ENCODE results near the gene TMEM38B. TPM values are rescaled to one million over a fixed set of nuclear protein-coding genes. Genes with fewer than 3 reads are reported as not detected.

Gene TMEM38B
- polyA plus RNA-seq, 1 donor from 2014 or later: 30.9 TPM

- Histone ChIP-seq H3K79me2 (replicated peaks; ENCODE audit: insufficient read depth, low read length) (no peaks in the 10 kb centered on the region), H3K9me3 (ENCODE audit: low read length) (no peaks in the 10 kb centered on the region), H3K27ac (ENCODE audit: low read length) (no peak overlapping the region), H3K9ac (ENCODE audit: low read length) (no peak overlapping the region), H3K27me3 (ENCODE audit: insufficient read depth, low read depth, low read length) (no peaks in the 10 kb centered on the region), H3K4me3 (ENCODE audit: low read length) (no peak overlapping the region), H2AFZ (ENCODE audit: low read depth, low read length) (no peak overlapping the region), H3K36me3 (ENCODE audit: insufficient read depth, low read length) (no peaks in the 10 kb centered on the region), H3F3A (ENCODE audit: insufficient read depth, low read length, poor library complexity, severe bottlenecking) (no peaks in the 10 kb centered on the region), H3K4me2 (ENCODE audit: low read length) (no peak overlapping the region), H3K9me2 (ENCODE audit: insufficient read depth, low read length) (no peaks in the 10 kb centered on the region), H4K20me1 (ENCODE audit: insufficient read depth) (no peaks in the 10 kb centered on the region)
- TF ChIP-seq EP300 (conservative IDR thresholded peaks at IDR 0.05; ENCODE audit: poor library complexity, severe bottlenecking) (no peak), POLR2AphosphoS5 (IDR thresholded peaks at IDR 0.05) (no peak), SMC3 (conservative IDR thresholded peaks at IDR 0.05; ENCODE audit: poor library complexity) (no peak), MXI1 (conservative IDR thresholded peaks at IDR 0.05; ENCODE audit: poor library complexity, severe bottlenecking) (no peak), CTCF (IDR thresholded peaks at IDR 0.05; ENCODE audit: poor library complexity, severe bottlenecking) (no peak), RAD21 (conservative IDR thresholded peaks at IDR 0.05) (no peak), EZH2 (IDR thresholded peaks at IDR 0.05; ENCODE audit: borderline replicate concordance, insufficient read depth, low read length, poor library complexity, severe bottlenecking) (no peak)
- TF ChIP-seq, protein P1, sequence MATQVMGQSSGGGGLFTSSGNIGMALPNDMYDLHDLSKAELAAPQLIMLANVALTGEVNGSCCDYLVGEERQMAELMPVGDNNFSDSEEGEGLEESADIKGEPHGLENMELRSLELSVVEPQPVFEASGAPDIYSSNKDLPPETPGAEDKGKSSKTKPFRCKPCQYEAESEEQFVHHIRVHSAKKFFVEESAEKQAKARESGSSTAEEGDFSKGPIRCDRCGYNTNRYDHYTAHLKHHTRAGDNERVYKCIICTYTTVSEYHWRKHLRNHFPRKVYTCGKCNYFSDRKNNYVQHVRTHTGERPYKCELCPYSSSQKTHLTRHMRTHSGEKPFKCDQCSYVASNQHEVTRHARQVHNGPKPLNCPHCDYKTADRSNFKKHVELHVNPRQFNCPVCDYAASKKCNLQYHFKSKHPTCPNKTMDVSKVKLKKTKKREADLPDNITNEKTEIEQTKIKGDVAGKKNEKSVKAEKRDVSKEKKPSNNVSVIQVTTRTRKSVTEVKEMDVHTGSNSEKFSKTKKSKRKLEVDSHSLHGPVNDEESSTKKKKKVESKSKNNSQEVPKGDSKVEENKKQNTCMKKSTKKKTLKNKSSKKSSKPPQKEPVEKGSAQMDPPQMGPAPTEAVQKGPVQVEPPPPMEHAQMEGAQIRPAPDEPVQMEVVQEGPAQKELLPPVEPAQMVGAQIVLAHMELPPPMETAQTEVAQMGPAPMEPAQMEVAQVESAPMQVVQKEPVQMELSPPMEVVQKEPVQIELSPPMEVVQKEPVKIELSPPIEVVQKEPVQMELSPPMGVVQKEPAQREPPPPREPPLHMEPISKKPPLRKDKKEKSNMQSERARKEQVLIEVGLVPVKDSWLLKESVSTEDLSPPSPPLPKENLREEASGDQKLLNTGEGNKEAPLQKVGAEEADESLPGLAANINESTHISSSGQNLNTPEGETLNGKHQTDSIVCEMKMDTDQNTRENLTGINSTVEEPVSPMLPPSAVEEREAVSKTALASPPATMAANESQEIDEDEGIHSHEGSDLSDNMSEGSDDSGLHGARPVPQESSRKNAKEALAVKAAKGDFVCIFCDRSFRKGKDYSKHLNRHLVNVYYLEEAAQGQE (IDR thresholded peaks at IDR 0.05; ENCODE audit: borderline replicate concordance): no peak
Measured at GRCh38 chr9:105710638-105711037, 16.3 kb downstream of the TMEM38B start.

- TF ChIP-seq EP300 (conservative IDR thresholded peaks at IDR 0.05; ENCODE audit: poor library complexity, severe bottlenecking): no peak
- TF ChIP-seq POLR2AphosphoS5 (IDR thresholded peaks at IDR 0.05): no peak
- TF ChIP-seq TAF1 (IDR thresholded peaks at IDR 0.05; ENCODE audit: low read depth): no peak
- TF ChIP-seq EZH2 (IDR thresholded peaks at IDR 0.05; ENCODE audit: borderline replicate concordance, insufficient read depth, low read length, poor library complexity, severe bottlenecking): no peak
- TF ChIP-seq RAD21 (conservative IDR thresholded peaks at IDR 0.05): no peak
- no peak for TF ChIP-seq MXI1 (conservative IDR thresholded peaks at IDR 0.05; ENCODE audit: poor library complexity, severe bottlenecking)
- Histone ChIP-seq H4K20me1 (ENCODE audit: insufficient read depth) (no peaks in the 10 kb centered on the region), H3K9me3 (ENCODE audit: low read length) (no peaks in the 10 kb centered on the region), H3K9ac (ENCODE audit: low read length) (no peak overlapping the region), H3K79me2 (replicated peaks; ENCODE audit: insufficient read depth, low read length) (no peaks in the 10 kb centered on the region), H3K9me2 (ENCODE audit: insufficient read depth, low read length) (no peaks in the 10 kb centered on the region), H3K36me3 (ENCODE audit: insufficient read depth, low read length) (no peaks in the 10 kb centered on the region), H3K4me2 (ENCODE audit: low read length) (no peak overlapping the region), H3F3A (ENCODE audit: insufficient read depth, low read length, poor library complexity, severe bottlenecking) (no peaks in the 10 kb centered on the region), H3K27me3 (ENCODE audit: insufficient read depth, low read depth, low read length) (no peaks in the 10 kb centered on the region), H3K4me3 (ENCODE audit: low read length) (no peak overlapping the region), H2AFZ (ENCODE audit: low read depth, low read length) (no peak overlapping the region), H3K27ac (ENCODE audit: low read length) (no peak overlapping the region)
Measured at GRCh38 chr9:105711867-105712266, 17.5 kb downstream of the TMEM38B start.

Data from neural cell (in vitro differentiated cells).